Islet of Langerhans (tissue), 1 donor: ENCODE results near the gene EEF1G.
"Not testable (repeated sequence)": the region's sequence is repeated elsewhere in the genome, so short reads cannot be mapped to it uniquely, and the experiment has no call there.

Experiments used
- FAIRE-seq: peaks from one replicate; lab custom pipeline; 2011; peaks lifted over from hg19 to GRCh38; lab: Jason Lieb, UNC

The EEF1G gene

DNA sequence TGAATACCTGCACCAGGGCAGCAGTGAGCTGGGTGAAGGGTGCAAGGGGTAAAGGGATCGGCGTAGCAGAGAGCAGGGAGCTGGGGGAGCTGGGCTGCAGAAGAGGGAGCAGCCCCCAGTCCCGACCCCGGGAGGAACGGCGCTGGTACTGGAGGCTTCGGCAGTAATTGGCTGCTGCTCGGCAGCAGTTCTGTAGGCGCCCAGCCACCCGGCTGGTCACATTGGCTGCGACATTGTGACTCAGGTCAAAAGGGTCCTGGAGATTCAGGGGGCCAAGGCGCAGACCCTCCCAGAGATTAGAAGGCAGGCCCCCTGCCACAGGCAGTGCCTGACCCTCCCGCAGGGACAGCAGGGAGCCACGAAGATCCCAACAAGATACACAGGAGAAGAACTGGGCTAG is 2.1 kb upstream of the EEF1G start:
- no peak for FAIRE-seq

DNA sequence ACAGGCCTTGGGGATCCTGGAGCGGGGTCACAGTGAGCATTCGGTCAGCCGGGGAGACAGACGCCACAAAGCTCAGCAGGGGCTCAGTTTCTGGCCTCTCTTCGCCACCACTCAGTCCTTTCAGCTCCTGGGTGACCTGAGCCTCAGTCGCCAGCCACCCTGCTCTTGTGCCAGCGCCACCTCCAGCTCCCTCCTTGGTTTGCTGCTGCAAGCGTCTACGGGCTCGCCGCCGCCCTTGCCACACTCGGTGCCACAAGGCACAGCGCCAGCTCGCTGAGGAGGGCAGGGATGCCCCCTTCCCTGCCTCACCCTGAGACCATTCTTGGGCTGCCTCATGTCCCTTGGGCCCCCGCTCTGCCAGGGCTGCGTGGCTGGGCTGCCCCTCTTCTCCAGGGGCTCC is 1.5 kb upstream of the EEF1G start:
- FAIRE-seq: no peak

- FAIRE-seq: no peak
Observed at GRCh38 chr11:62574363-62575071, 826 bp upstream of the EEF1G start.

- FAIRE-seq: no peak
Observed at GRCh38 chr11:62573006-62573591, 592 bp downstream of the EEF1G start.

DNA sequence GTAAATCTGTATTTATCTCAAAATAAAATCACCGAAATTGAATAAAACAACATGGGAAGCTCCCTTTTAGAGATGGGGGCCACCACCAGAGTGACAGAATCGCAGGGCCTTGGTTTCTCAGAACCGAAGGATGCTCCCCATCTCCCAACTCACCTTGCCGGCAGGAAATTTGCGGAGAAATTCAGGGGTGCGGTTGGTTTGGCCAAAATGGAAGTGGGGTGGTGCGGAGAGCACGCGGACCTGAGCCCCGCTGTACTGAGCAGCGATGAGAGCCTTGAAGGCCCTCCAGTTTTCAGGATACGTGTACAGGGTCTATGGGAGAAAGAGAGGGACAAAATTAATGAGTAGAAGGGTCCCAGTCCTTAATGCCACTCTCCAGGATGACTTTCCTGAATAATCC is 1.3 kb downstream of the EEF1G start:
- FAIRE-seq: no peak

DNA sequence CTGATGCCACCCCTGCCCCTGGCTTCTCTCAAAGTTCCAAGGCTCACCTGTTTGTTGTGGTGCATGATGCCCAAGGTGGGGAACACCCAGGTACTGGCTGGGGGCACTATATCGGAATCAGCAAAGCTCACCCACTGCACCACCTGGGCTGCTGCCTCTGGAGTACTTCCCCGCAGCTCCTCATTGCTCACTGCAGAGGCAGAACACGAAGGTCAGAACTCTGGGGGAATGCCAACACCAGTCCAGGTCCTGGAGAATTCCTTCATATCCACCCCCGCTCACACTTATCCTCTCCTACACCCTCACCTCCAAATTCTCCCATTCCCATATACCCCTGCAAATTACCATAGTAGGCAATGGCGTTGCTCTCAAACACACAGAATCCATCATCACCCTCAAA is 2.2 kb downstream of the EEF1G start:
- FAIRE-seq: not testable (repeated sequence)

GRCh38 chr11:62570903-62571302 is 2.8 kb downstream of the EEF1G start:
- not testable (repeated sequence) for FAIRE-seq

DNA sequence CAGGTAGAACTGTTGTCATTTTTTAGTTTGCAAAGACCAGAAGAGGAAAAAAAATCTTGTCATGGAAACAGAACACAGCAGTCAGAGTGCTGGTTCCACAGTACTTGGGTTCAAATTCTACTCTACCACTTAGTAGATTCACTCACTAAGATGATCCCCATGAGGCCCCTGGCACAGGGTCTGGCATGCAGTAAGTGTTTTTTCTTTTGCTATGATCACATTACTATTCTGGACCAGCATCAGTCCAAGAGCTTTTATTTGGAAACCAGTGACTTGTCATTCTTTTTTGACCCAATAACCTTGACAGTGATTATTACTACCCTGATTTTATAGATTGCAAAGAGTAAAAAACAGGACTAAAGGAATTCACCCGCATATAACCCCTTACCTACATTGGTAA is 4.1 kb downstream of the EEF1G start:
- FAIRE-seq: no peak

DNA sequence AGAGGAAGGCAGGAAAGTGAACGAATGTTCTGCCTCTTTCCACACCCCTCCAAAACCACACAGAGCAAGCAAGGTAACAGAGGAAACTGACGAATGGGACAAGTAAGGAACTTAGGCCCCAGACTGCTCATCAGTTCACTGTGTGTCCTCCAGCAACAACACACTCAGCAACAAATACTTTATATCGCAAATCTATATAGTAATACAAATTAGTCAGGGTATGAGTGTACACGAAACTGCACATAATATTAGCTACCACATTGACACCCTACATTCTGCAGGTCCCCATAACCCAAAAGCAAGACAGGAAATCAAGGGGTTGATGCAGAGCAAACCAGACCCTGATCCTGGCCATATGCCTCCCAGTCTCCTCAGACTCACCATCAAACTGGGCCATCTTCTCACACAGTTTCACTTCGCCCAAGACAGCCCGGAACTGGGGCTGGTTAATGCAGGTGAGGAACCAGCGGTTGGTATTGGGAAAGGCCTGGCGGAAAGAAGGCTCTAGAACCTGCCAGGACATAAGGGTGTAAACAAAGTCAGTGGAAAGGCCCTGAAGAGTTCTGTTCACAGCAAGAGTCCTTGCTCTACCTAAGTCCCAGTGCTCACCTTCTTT is 6.6 kb downstream of the EEF1G start:
- no peak for FAIRE-seq

GRCh38 chr11:62566247-62566646 is 7.4 kb downstream of the EEF1G start:
- FAIRE-seq: no peak

DNA sequence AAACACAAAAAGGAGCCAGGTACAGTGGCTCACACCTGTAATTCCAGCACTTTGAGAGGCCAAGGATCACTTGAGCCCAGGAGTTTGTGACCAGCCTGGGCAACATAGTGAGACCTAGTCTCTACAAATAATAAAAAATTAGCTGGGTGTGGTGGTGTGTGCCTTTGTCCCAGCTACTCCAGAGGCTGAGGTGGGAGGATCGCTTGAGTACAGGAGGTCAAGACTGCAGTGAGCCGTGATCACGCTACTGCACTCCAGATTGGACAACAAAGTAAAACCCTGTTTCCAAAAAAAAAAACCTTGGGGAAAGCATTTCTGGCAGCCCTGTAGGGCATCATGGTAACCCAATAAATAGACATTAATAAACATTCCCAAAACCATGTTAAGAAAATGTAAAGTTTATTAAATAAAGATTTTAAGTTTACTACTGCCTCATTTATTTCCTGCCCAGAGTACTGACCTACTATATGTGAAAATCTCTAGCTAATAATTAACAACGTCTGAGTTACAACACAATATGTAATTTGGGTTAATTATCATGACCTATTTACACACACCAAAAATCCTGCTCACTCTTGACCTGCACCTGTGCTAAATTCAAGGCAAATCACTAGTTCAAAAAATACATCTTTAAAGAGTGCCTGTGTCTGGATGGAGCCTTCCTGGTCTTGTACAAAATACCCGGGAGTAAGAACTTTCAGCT is 8.4 kb downstream of the EEF1G start:
- no peak for FAIRE-seq

- not testable (repeated sequence) for FAIRE-seq
Observed at GRCh38 chr11:62561677-62562230, 11.9 kb downstream of the EEF1G start.

DNA sequence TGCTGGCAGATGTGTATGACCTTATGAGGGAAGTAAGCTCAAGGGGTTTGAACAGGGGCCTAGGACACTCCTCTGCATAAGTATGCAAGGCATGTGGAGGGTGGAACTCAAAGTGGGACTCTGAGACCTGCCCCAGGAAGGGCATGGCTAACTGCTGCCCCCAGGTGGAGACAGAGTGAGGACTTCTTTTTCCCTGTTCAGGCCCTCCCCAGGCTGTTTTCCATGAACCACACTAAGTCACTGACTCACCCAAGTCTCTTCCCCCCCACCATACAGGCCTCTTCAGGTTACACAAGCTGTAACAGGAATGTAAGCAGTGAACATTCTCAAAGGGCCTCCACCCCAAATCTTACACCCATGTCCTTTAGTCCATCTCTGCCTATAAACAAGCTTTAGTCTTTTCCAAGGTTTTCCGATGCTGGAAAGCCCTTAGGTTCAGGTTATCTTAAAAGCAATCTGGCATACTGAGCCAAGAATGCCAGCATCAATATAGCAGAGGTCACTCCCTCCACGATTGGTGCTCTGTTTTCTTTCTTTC is 13.1 kb downstream of the EEF1G start:
- FAIRE-seq: no peak

DNA sequence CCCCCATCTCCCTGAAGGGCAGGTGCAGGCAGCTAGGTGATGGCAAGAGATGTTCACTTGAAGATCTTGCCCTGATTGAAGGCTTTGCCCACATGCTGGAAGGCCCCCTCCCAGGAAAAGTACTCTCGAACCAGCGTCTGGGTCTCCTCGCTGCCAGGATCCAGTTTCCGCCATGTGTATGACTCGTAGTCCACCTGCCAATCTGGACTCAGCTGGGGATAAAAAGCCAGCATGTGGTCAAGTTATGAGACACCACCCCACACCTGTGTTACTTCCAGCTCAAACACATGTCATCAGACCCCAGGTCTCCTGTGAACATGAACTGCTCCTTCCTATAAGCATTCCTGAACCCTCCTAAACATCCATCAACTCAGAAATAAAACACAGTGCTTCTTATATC is 14.1 kb downstream of the EEF1G start:
- FAIRE-seq: not testable (repeated sequence)

- no peak for FAIRE-seq
Observed at GRCh38 chr11:62559204-62559603, 14.5 kb downstream of the EEF1G start.

GRCh38 chr11:62558669-62559068 is 15.0 kb downstream of the EEF1G start:
- FAIRE-seq: no peak

DNA sequence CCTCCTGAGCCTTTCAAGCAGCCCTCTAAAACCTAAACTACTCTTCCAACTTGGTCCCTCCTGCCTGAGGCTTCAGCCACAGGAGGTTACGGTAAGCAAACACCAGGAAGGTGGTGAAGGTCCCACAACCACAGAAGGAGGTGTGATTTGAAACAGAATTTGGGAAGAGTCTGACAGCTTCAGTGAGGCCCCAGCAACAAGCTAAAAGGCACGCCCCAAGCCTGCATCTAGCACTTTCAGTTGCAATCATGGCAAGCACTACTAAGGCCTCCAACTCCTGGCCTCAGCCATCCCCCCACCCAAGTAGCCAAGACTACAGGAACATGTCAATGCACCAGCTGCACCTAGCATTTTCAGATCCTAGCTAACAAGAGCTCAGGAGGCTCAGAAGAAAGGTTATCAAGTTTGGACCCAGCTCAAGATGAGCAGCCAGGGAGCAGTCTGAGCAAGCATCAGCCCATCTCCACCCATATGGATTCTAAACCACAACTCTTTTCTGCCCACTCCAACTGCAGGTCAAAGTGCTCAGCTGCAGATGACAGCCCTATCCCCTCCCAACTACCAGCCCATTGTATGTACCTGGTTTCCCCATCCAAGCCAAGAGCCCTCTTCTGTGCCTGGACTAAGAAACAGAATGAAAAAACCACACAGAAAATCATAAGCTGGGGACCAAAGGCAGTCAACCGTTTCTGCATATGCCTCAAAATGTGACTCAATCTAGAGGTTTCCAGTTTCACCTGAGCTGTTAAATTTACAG is 16.6 kb downstream of the EEF1G start:
- no peak for FAIRE-seq

GRCh38 chr11:62556108-62556874 is 17.4 kb downstream of the EEF1G start:
- FAIRE-seq: no peak

- FAIRE-seq: no peak
Observed at GRCh38 chr11:62555464-62556107, 18.1 kb downstream of the EEF1G start.

DNA sequence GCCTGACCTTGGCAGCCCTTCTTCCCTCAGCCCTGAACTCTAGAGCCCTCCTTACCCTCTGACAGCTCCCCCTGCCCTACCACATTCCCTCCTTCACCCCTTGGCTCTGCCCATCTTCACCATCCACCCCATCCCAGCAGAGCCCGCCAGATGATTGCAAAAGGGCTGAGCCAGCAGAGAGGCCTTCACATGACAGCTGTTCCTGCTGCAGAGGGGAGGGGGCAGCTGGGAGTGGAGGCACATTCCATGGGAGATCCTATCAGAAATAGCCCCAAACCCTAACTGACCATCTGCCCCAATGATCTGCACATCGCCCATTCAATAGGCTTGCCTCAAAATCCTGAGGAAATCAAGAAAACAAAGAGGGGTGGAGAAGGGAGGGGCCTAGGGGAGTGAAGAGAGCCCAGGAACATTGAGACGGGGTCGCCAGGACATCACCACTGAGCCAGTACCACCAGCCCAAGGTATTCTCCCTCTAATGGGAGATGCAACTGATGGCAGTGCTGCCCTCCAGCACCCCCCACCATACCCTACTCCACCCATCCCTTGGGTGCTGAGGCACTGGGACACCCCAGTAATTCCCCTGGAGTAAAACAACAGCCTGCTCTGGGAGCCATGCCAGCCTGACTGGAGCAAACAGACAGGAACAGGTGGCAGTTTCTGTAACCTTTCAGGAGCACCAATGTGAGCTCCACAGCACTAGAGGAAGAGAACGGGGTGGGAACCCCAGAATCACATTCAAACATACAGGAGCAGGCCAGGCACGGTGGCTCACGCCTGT is 19.1 kb downstream of the EEF1G start:
- FAIRE-seq: no peak
